ENCODE data around the gene NTN1. TPM values are rescaled to one million over a fixed set of nuclear protein-coding genes. Genes with fewer than 3 reads are reported as not detected.

Gene NTN1
- 4.7 TPM for total RNA-seq

GRCh38 chr17:9021158-9021991 lies at the start of gene NTN1:
NTN1 (plus strand) TSS chr17:9021510; CDS start chr17:9022374, 864 bp downstream.

Small RNA genes within 50 kb of the gene (small RNA-seq; reads per million reads assigned to genes)
- not detected for gene AC005695.3 (ENCODE audit: low replicate concordance)

Other genes starting within 250 kb of the NTN1 start
- 0.31 TPM for gene MFSD6L, start 222.1 kb upstream of the NTN1 start, total RNA-seq
- 0.94 TPM for gene PIK3R6, start 153.8 kb upstream of the NTN1 start, total RNA-seq
- 0.31 TPM for gene PIK3R5, start 55.8 kb upstream of the NTN1 start, total RNA-seq

Measured in parietal lobe (tissue), 2 donors.